ENCODE data around the gene MMEL1.
A peak's percentile ranks its signal among the peaks of the same experiment; 100 is the strongest.

MMEL1 gene

DNA sequence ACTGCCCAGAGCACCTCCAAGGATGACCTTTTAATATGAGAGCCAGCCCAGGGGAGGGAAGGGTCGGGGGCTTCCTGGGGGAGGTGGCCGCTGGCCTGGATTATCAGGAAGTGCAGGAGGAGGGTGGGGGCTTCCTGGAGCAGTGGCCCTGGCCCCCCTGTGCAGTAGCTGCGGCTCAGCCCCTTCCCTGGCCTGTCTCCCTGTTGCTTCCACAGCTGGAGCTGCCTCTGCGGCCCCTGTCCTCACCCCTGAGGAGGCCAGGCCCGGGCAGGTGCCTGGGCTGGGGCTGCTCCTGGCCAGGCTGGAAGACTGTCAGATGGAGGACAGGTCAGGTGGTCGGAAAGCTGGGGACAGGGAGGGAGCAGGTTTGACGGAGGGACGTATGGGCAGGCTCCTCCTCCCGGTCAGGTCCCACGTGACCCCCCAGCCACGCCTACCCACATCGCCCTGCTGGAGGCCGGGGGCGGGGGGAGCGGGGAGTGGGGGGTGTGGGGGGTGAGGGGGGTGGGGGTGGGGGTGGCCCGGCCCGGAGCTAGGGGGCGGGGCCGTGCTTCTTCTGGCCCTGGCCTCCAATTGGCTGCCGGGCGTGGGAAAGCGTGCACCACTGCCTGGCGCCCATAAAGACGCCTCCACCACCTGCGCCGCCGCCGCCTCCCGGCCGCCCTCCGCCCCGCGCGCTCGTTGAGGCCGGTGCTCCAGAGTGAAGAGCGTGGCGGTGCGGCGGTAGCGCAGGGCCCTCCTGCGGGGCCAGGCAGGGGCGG is 86.9 kb downstream of the MMEL1 start:
- H3K4me3 ChIP-seq (replicated peaks; ENCODE audit: insufficient read depth, low read length) = peak overlapping the region; percentile 69
- DNase-seq (ENCODE audit: low read depth in 1 of 2, low spot score in 1 of 2) = peak; percentile 87 to 90
- TF ChIP-seq, protein P1, sequence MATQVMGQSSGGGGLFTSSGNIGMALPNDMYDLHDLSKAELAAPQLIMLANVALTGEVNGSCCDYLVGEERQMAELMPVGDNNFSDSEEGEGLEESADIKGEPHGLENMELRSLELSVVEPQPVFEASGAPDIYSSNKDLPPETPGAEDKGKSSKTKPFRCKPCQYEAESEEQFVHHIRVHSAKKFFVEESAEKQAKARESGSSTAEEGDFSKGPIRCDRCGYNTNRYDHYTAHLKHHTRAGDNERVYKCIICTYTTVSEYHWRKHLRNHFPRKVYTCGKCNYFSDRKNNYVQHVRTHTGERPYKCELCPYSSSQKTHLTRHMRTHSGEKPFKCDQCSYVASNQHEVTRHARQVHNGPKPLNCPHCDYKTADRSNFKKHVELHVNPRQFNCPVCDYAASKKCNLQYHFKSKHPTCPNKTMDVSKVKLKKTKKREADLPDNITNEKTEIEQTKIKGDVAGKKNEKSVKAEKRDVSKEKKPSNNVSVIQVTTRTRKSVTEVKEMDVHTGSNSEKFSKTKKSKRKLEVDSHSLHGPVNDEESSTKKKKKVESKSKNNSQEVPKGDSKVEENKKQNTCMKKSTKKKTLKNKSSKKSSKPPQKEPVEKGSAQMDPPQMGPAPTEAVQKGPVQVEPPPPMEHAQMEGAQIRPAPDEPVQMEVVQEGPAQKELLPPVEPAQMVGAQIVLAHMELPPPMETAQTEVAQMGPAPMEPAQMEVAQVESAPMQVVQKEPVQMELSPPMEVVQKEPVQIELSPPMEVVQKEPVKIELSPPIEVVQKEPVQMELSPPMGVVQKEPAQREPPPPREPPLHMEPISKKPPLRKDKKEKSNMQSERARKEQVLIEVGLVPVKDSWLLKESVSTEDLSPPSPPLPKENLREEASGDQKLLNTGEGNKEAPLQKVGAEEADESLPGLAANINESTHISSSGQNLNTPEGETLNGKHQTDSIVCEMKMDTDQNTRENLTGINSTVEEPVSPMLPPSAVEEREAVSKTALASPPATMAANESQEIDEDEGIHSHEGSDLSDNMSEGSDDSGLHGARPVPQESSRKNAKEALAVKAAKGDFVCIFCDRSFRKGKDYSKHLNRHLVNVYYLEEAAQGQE (IDR thresholded peaks at IDR 0.05; ENCODE audit: insufficient replicate concordance, low read depth) = no peak
- peak; percentile 80 for TF ChIP-seq POLR2AphosphoS5 (IDR thresholded peaks at IDR 0.05; ENCODE audit: low read depth)
- peaks cover 2% of the 10 kb centered on the region for H3K27me3 ChIP-seq (ENCODE audit: insufficient read depth, poor library complexity, severe bottlenecking)
- H3K27ac ChIP-seq (replicated peaks) = peak overlapping the region; percentile 91

DNA sequence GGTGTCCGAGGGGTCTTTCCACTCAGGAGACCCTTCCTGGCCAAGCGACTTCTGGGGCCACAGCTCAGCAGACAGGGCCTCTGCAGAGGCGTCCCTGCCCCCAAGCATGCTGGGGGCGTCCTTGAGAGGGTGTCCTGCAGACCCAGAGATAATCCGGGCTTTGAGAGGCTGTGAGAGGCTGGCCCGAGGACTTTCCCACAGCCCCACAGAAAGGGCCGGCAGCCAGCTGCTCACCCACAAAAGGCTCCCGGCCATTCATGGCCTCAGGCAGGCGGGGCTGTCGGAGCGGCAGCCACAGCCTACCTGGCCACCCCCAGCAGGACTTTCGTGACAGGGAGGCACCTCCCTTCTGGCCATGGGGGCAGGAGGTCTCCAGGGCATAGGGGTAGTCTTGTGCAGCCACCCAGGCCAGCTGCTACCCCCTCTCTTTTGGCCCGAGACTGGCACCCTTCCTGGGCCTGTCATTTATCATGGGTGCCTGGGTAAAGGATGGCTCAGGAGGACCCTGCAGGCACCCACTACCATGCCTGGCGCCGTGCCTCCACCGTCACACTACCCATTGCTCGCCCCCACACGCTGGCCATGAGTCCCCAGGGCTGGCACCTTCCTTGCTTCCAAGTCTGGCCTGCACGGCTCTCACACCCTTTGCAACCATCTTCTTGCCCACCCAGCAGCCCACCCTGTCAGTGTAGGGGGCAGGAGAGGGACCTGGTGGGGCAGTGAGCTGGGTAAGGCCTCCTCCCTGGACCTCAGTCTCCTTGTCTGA is 87.8 kb downstream of the MMEL1 start:
- Histone ChIP-seq H3K4me3 (replicated peaks; ENCODE audit: insufficient read depth, low read length) (no peak overlapping the region), H3K27me3 (ENCODE audit: insufficient read depth, poor library complexity, severe bottlenecking) (peaks cover 2% of the 10 kb centered on the region), H3K27ac (replicated peaks) (peak overlapping the region; percentile 48; the same call in 1 of the 2 replicates)
- TF ChIP-seq, protein P2, sequence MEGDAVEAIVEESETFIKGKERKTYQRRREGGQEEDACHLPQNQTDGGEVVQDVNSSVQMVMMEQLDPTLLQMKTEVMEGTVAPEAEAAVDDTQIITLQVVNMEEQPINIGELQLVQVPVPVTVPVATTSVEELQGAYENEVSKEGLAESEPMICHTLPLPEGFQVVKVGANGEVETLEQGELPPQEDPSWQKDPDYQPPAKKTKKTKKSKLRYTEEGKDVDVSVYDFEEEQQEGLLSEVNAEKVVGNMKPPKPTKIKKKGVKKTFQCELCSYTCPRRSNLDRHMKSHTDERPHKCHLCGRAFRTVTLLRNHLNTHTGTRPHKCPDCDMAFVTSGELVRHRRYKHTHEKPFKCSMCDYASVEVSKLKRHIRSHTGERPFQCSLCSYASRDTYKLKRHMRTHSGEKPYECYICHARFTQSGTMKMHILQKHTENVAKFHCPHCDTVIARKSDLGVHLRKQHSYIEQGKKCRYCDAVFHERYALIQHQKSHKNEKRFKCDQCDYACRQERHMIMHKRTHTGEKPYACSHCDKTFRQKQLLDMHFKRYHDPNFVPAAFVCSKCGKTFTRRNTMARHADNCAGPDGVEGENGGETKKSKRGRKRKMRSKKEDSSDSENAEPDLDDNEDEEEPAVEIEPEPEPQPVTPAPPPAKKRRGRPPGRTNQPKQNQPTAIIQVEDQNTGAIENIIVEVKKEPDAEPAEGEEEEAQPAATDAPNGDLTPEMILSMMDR (IDR thresholded peaks at IDR 0.05; ENCODE audit: insufficient read depth, low read length) = no peak
- TF ChIP-seq, protein P1 (IDR thresholded peaks at IDR 0.05; ENCODE audit: insufficient replicate concordance, low read depth) = no peak
- TF ChIP-seq POLR2AphosphoS5 (IDR thresholded peaks at IDR 0.05; ENCODE audit: low read depth) (no peak), SPI1 (IDR thresholded peaks at IDR 0.05; ENCODE audit: borderline replicate concordance, low read depth) (no peak), GABPA (IDR thresholded peaks at IDR 0.05; ENCODE audit: low read depth) (no peak)
- DNase-seq (ENCODE audit: low read depth in 1 of 2, low spot score in 1 of 2) = no peak

DNA sequence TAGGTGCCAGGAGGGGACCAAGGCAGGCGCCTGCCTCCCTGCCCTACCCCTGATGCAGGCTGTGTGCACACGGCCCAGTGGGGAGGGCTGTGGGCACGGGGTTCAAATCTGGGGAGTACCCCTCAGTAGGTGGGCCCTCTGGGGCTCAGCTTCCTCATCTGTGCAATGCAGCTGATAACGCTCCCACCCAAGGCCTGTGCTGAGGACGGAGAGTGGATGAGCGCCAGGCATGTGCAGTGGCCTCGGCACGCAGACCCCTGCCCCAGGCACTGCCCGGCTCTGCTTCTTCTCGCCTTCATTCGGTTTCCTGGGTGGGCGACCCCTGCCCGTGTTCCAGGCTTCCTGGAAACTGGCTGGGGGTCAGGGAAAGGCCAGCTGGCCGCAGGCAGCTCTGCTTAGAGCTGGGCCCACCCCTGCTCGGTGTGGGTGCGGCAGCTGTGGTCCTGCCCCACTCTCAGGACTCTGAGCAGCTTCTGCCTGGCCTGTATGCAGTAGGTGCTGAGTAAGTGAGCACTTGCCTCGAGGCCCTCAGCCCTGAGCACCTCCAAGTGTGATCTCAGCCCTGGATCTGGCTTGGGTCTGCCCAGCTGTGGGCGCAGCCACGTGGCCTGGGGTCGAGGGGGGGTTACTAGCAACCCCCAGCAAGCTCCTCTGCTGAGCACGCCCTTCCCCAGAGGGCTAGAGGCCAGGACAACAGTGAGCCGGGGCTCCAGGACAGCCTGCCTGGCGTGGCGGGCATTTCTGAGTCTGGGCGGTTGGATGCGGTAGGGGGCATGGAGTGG is 88.5 kb downstream of the MMEL1 start:
- TF ChIP-seq, protein P2 (IDR thresholded peaks at IDR 0.05; ENCODE audit: insufficient read depth, low read length) = no peak
- TF ChIP-seq POLR2AphosphoS5 (IDR thresholded peaks at IDR 0.05; ENCODE audit: low read depth) (no peak), SPI1 (IDR thresholded peaks at IDR 0.05; ENCODE audit: borderline replicate concordance, low read depth) (no peak), GABPA (IDR thresholded peaks at IDR 0.05; ENCODE audit: low read depth) (no peak)
- TF ChIP-seq, protein P1 (IDR thresholded peaks at IDR 0.05; ENCODE audit: insufficient replicate concordance, low read depth) = no peak
- Histone ChIP-seq H3K27me3 (ENCODE audit: insufficient read depth, poor library complexity, severe bottlenecking) (peaks cover 2% of the 10 kb centered on the region), H3K27ac (replicated peaks) (peak overlapping the region; percentile 30), H3K4me3 (replicated peaks; ENCODE audit: insufficient read depth, low read length) (no peak overlapping the region)
- DNase-seq (ENCODE audit: low read depth in 1 of 2, low spot score in 1 of 2) = no peak
